Astrocyte (in vitro differentiated cells and primary cell): Measurements from ENCODE around the gene SCARF1.

Source experiments
- EZH2 ChIP-seq: IDR thresholded peaks from 2 replicates; pipeline ENCODE4 v1.6.1; 2012; ENCODE audit warnings: mild to moderate bottlenecking, low read length, inconsistent platforms; ENCODE audit not compliant: insufficient read depth
- TF ChIP-seq, protein P1 (sequence below): IDR thresholded peaks from 2 replicates; pipeline ENCODE4 v1.5.1; 2011; ENCODE audit warnings: low read depth, mild to moderate bottlenecking, inconsistent platforms, low read length, moderate library complexity; ENCODE audit not compliant: insufficient read depth

- TF ChIP-seq, protein P1, sequence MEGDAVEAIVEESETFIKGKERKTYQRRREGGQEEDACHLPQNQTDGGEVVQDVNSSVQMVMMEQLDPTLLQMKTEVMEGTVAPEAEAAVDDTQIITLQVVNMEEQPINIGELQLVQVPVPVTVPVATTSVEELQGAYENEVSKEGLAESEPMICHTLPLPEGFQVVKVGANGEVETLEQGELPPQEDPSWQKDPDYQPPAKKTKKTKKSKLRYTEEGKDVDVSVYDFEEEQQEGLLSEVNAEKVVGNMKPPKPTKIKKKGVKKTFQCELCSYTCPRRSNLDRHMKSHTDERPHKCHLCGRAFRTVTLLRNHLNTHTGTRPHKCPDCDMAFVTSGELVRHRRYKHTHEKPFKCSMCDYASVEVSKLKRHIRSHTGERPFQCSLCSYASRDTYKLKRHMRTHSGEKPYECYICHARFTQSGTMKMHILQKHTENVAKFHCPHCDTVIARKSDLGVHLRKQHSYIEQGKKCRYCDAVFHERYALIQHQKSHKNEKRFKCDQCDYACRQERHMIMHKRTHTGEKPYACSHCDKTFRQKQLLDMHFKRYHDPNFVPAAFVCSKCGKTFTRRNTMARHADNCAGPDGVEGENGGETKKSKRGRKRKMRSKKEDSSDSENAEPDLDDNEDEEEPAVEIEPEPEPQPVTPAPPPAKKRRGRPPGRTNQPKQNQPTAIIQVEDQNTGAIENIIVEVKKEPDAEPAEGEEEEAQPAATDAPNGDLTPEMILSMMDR, result no peak
- no peak for TF ChIP-seq EZH2
Observed at GRCh38 chr17:1621273-1621954, 24.1 kb downstream of the SCARF1 start.
